GM10248 (cell line): ENCODE results near the gene INSYN2B.

Experiments used
- CTCF ChIA-PET: fragments of 300-600 bp; sonication (Branson Sonifier 250); formaldehyde crosslinking; extraction: SDS; loops from one replicate; lab custom pipeline; 2021; ENCODE audit warnings: antibody characterized with exemption; lab: Yijun Ruan, JAX
- POLR2A ChIA-PET: fragments of 350-650 bp; sonication (Branson Sonifier 250); formaldehyde crosslinking; extraction: SDS; loops from one replicate; lab custom pipeline; 2020; ENCODE audit warnings: antibody characterized with exemption; lab: Yijun Ruan, JAX
- DNase-seq: peaks from one replicate; pipeline ENCODE4 v3.0.0; 2012; ENCODE audit errors: extremely low spot score
- CTCF ChIP-seq: IDR thresholded peaks from 2 replicates; pipeline ENCODE4 v1.5.1; 2012; ENCODE audit warnings: mild to moderate bottlenecking, low read depth; ENCODE audit errors: extremely low read depth, missing control alignments, control extremely low read depth

The INSYN2B gene

GRCh38 chr5:169869066-169869465 is 111.2 kb downstream of the INSYN2B start:
- POLR2A ChIA-PET: no interaction called here
- CTCF ChIA-PET: interaction anchor here (1.0 to 1.5 kb wide), 2 partner anchors 25 to 71 kb away, joined by 3 read pairs; no protein-coding TSS in a partner anchor
- TF ChIP-seq CTCF: no peak
- DNase-seq: no peak

- POLR2A ChIA-PET: no interaction called here
- no peak for DNase-seq
- CTCF ChIA-PET: no interaction called here
- TF ChIP-seq CTCF: no peak
Measured at GRCh38 chr5:169867347-169867746, 112.9 kb downstream of the INSYN2B start.

GRCh38 chr5:169864483-169864882 is 115.8 kb downstream of the INSYN2B start:
- no peak for TF ChIP-seq CTCF
- POLR2A ChIA-PET: no interaction called here
- DNase-seq: no peak
- CTCF ChIA-PET: no interaction called here

- DNase-seq: no peak
- no peak for TF ChIP-seq CTCF
- POLR2A ChIA-PET: no interaction called here
- CTCF ChIA-PET: no interaction called here
Measured at GRCh38 chr5:169862391-169862811, 117.9 kb downstream of the INSYN2B start.

GRCh38 chr5:169861934-169862333 is 118.4 kb downstream of the INSYN2B start:
- POLR2A ChIA-PET: no interaction called here
- CTCF ChIA-PET: no interaction called here
- DNase-seq: no peak
- TF ChIP-seq CTCF: no peak

GRCh38 chr5:169861433-169861832 is 118.9 kb downstream of the INSYN2B start:
- DNase-seq: no peak
- POLR2A ChIA-PET: no interaction called here
- CTCF ChIA-PET: interaction anchor here (0.8 kb wide), 1 partner anchor 25 kb away, joined by 3 read pairs; no protein-coding TSS in a partner anchor
- no peak for TF ChIP-seq CTCF
